H9 (cell line): ENCODE results near the gene DNAJC30. TPM values are rescaled to one million over a fixed set of nuclear protein-coding genes. Genes with fewer than 3 reads are reported as not detected.

Source experiments
- DNase-seq: peaks from one replicate; pipeline ENCODE4 v3.0.0-alpha.2; 2017
- H2AFZ ChIP-seq: one replicate; pipeline ENCODE4 v1.6.1; 2013; ENCODE audit warnings: mild to moderate bottlenecking, low read length, control low read depth, moderate library complexity
- H2AK5ac ChIP-seq: 2 replicates; pipeline ENCODE4 v1.6.1; 2013; ENCODE audit warnings: low read length, control low read depth, mixed read lengths; ENCODE audit not compliant: insufficient read length
- H2BK120ac ChIP-seq: one replicate; pipeline ENCODE4 v1.6.1; 2013; ENCODE audit warnings: low read depth, mild to moderate bottlenecking, low read length, control low read depth, inconsistent platforms; ENCODE audit not compliant: poor library complexity, severe bottlenecking
- H2BK12ac ChIP-seq: 2 replicates; pipeline ENCODE4 v1.6.1; 2013; ENCODE audit warnings: low read length, control low read depth, mixed read lengths, low read depth; ENCODE audit not compliant: insufficient read length
- H2BK15ac ChIP-seq: 2 replicates; pipeline ENCODE4 v1.6.1; 2013; ENCODE audit warnings: low read depth, low read length, control low read depth
- H2BK20ac ChIP-seq: one replicate; pipeline ENCODE4 v1.6.1; 2013; ENCODE audit warnings: low read depth, mild to moderate bottlenecking, low read length, control low read depth, inconsistent platforms; ENCODE audit not compliant: poor library complexity, severe bottlenecking
- H2BK5ac ChIP-seq: 2 replicates; pipeline ENCODE4 v1.6.1; 2013; ENCODE audit warnings: low read length, control low read depth, mixed read lengths; ENCODE audit not compliant: insufficient read length
- H3K14ac ChIP-seq: 2 replicates; pipeline ENCODE4 v1.6.1; 2013; ENCODE audit warnings: low read length, control low read depth; ENCODE audit not compliant: insufficient read depth
- H3K18ac ChIP-seq: 2 replicates; pipeline ENCODE4 v1.6.1; 2013; ENCODE audit warnings: low read depth, mild to moderate bottlenecking, mixed read lengths, low read length, control low read depth; ENCODE audit not compliant: insufficient read length
- H3K23ac ChIP-seq: 2 replicates; pipeline ENCODE4 v1.6.1; 2013; ENCODE audit warnings: low read length, control low read depth, mixed read lengths, low read depth; ENCODE audit not compliant: insufficient read length
- H3K23me2 ChIP-seq: 2 replicates; pipeline ENCODE4 v1.6.1; 2013; ENCODE audit warnings: low read depth, mild to moderate bottlenecking, mixed read lengths, low read length, control low read depth; ENCODE audit not compliant: insufficient read length, poor library complexity, severe bottlenecking
- H3K27ac ChIP-seq: 2 replicates; pipeline ENCODE4 v1.5.1; 2013; ENCODE audit warnings: low read length, control low read depth, mixed read lengths, low read depth; ENCODE audit not compliant: insufficient read length
- H3K27me3 ChIP-seq: 2 replicates; pipeline ENCODE4 v1.6.1; 2013; ENCODE audit warnings: low read length, control low read depth, inconsistent platforms; ENCODE audit not compliant: insufficient read depth
- H3K4ac ChIP-seq: 2 replicates; pipeline ENCODE4 v1.6.1; 2013; ENCODE audit warnings: low read depth, mild to moderate bottlenecking, control low read depth, inconsistent platforms, low read length, moderate library complexity
- H3K4me1 ChIP-seq: 2 replicates; pipeline ENCODE4 v1.6.1; 2013; ENCODE audit warnings: low read length, control low read depth, inconsistent platforms; ENCODE audit not compliant: insufficient read depth
- H3K4me2 ChIP-seq: 2 replicates; pipeline ENCODE4 v1.6.1; 2013; ENCODE audit warnings: low read length, control low read depth, mixed read lengths; ENCODE audit not compliant: insufficient read length, insufficient read depth
- H3K56ac ChIP-seq: 2 replicates; pipeline ENCODE4 v1.6.1; 2013; ENCODE audit warnings: low read depth, mild to moderate bottlenecking, mixed read lengths, low read length, control low read depth; ENCODE audit not compliant: insufficient read length
- H3K79me1 ChIP-seq: 2 replicates; pipeline ENCODE4 v1.6.1; 2013; ENCODE audit warnings: low read depth, mild to moderate bottlenecking, moderate library complexity, low read length, control low read depth, inconsistent platforms; ENCODE audit not compliant: insufficient read depth, poor library complexity, severe bottlenecking
- H3K79me2 ChIP-seq: 2 replicates; pipeline ENCODE4 v1.6.1; 2013; ENCODE audit warnings: low read length, control low read depth, inconsistent platforms; ENCODE audit not compliant: insufficient read depth
- H3K9ac ChIP-seq: 2 replicates; pipeline ENCODE4 v1.6.1; 2013; ENCODE audit warnings: low read length, control low read depth, mixed read lengths; ENCODE audit not compliant: insufficient read length; ENCODE audit errors: extremely low read depth
- H3K9me3 ChIP-seq: one replicate; pipeline ENCODE4 v1.6.1; 2013; ENCODE audit warnings: low read depth, low read length, inconsistent platforms; ENCODE audit not compliant: control insufficient read depth
- H3T11ph ChIP-seq: one replicate; pipeline ENCODE4 v1.6.1; 2013; ENCODE audit warnings: mild to moderate bottlenecking, low read length, control low read depth, inconsistent platforms
- H4K20me1 ChIP-seq: one replicate; pipeline ENCODE4 v1.6.1; 2013; ENCODE audit not compliant: control insufficient read depth, insufficient read length, insufficient read depth
- H4K5ac ChIP-seq: 2 replicates; pipeline ENCODE4 v1.6.1; 2013; ENCODE audit warnings: low read depth, mild to moderate bottlenecking, mixed read lengths, low read length, control low read depth; ENCODE audit not compliant: insufficient read length
- H4K8ac ChIP-seq: replicated peaks from 2 replicates; pipeline ENCODE4 v1.6.1; 2013; ENCODE audit warnings: low read length, control low read depth, mixed read lengths, low read depth; ENCODE audit not compliant: insufficient read length
- H4K91ac ChIP-seq: 2 replicates; pipeline ENCODE4 v1.6.1; 2013; ENCODE audit warnings: low read depth, mild to moderate bottlenecking, moderate library complexity, mixed read lengths, low read length, control low read depth; ENCODE audit not compliant: insufficient read length
- H3K27ac Mint-ChIP-seq, 3 experiments: 2 replicates in 2 of 3; 3 replicates in 1 of 3; pipeline ENCODE4 v1.8.0; 2020 to 2021; ENCODE audit warnings: mixed read lengths in 3 of 3, mild to moderate bottlenecking in 1 of 3, moderate library complexity in 1 of 3
- H3K27me3 Mint-ChIP-seq: 2 replicates; pipeline ENCODE4 v1.8.0; 2021; ENCODE audit warnings: low read depth, mild to moderate bottlenecking, moderate library complexity, mixed read lengths
- H3K36me3 Mint-ChIP-seq, 3 experiments: 2 replicates in 2 of 3; 3 replicates in 1 of 3; pipeline ENCODE4 v1.8.0; 2020 to 2021; ENCODE audit warnings: low read depth in 3 of 3, mixed read lengths in 3 of 3; ENCODE audit not compliant: insufficient read depth in 1 of 3
- H3K4me1 Mint-ChIP-seq, 2 experiments: 2 replicates each; pipeline ENCODE4 v1.8.0; 2020; ENCODE audit warnings: mixed read lengths in 2 of 2
- H3K4me3 Mint-ChIP-seq, 2 experiments: 2 replicates in 1 of 2; 3 replicates in 1 of 2; pipeline ENCODE4 v1.8.0; 2020 to 2021; ENCODE audit warnings: mild to moderate bottlenecking in 2 of 2, mixed read lengths in 2 of 2, moderate library complexity in 1 of 2
- H3K9me3 Mint-ChIP-seq, 2 experiments: 2 replicates in 1 of 2; 3 replicates in 1 of 2; pipeline ENCODE4 v1.8.0; 2020; ENCODE audit warnings: mild to moderate bottlenecking in 2 of 2, mixed read lengths in 2 of 2, moderate library complexity in 1 of 2
- WGBS: extraction: QIAGEN DNeasy Blood & Tissue Kit; methylation state at CpG from one replicate; pipeline ENCODE4 v1.1.7; 2013; ENCODE audit warnings: missing lambda C conversion rate, low lambda C conversion rate, mixed read lengths; ENCODE audit not compliant: insufficient read length; ENCODE audit errors: extremely low coverage; 5-methylcytosine and 5-hydroxymethylcytosine counted together
- total RNA-seq: library from RNA; stranded (reverse); gene quantifications from 2 replicates; pipeline ENCODE4 v1.2.1, GENCODE V29; 2021
- TF ChIP-seq, protein P1 (sequence below): fragments of 200-600 bp; sonication (generic); conservative IDR thresholded peaks from 3 replicates; pipeline ENCODE4 v1.8.0; 2021; ENCODE audit warnings: antibody characterized with exemption, mild to moderate bottlenecking

DNAJC30 gene
- total RNA-seq, 1 experiment from 2014 or later = 8.1 TPM

DNA sequence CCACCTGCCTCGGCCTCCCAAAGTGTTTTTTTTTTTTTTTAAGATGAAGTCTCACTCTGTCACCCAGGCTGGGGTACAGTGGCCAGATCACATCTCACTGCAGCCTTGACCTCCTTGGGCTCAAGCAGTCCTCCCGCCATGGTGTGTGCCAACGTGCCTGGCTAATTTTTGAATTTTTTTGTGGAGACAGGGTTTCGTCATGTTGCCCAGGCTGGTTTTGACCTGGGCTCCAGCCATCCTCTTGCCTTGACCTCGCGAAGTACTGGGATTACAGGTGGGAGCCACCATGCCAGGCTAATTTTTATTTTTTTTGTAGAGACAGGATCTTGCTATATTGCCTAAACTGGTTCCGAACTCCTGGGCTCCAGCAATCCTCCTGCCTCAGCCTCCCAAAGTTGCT lies 49.9 kb downstream of the DNAJC30 start:
- H3K36me3 Mint-ChIP-seq = no peaks in the 10 kb centered on the region
- Histone ChIP-seq H4K91ac (no peak overlapping the region), H4K20me1 (no peaks in the 10 kb centered on the region), H3K14ac (no peak overlapping the region), H2BK15ac (no peak overlapping the region), H2BK20ac (no peak overlapping the region), H3K23me2 (no peaks in the 10 kb centered on the region), H3K9me3 (no peaks in the 10 kb centered on the region), H4K5ac (no peak overlapping the region), H3K56ac (no peak overlapping the region), H3K27ac (no peak overlapping the region), H2AK5ac (no peak overlapping the region), H2BK5ac (no peak overlapping the region), H2BK120ac (no peak overlapping the region), H3K4me1 (no peaks in the 10 kb centered on the region; the same call in 1 of the 2 replicates), H2BK12ac (no peak overlapping the region), H2AFZ (no peak overlapping the region), H3K23ac (no peak overlapping the region), H3K79me1 (no peaks in the 10 kb centered on the region), H3K18ac (no peak overlapping the region), H3K27me3 (no peaks in the 10 kb centered on the region), H3T11ph (no peak overlapping the region), H3K4me2 (no peak overlapping the region), H3K9ac (no peak overlapping the region), H4K8ac (no peak overlapping the region), H3K4ac (no peak overlapping the region), H3K79me2 (no peaks in the 10 kb centered on the region)
- DNase-seq = no peak
- no peak overlapping the region for H3K4me3 Mint-ChIP-seq
- peaks cover 5 to 6% of the 10 kb centered on the region in 2 experiments for H3K4me1 Mint-ChIP-seq
- WGBS = no CpG with 5 or more reads among the region's 7 CpGs
- peaks cover 38% of the 10 kb centered on the region for H3K27me3 Mint-ChIP-seq
- H3K27ac Mint-ChIP-seq = no peak overlapping the region
- TF ChIP-seq, protein P1, sequence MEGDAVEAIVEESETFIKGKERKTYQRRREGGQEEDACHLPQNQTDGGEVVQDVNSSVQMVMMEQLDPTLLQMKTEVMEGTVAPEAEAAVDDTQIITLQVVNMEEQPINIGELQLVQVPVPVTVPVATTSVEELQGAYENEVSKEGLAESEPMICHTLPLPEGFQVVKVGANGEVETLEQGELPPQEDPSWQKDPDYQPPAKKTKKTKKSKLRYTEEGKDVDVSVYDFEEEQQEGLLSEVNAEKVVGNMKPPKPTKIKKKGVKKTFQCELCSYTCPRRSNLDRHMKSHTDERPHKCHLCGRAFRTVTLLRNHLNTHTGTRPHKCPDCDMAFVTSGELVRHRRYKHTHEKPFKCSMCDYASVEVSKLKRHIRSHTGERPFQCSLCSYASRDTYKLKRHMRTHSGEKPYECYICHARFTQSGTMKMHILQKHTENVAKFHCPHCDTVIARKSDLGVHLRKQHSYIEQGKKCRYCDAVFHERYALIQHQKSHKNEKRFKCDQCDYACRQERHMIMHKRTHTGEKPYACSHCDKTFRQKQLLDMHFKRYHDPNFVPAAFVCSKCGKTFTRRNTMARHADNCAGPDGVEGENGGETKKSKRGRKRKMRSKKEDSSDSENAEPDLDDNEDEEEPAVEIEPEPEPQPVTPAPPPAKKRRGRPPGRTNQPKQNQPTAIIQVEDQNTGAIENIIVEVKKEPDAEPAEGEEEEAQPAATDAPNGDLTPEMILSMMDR = no peak
- H3K9me3 Mint-ChIP-seq = no peaks in the 10 kb centered on the region; a peak in 2 of 5 replicates
